Spleen (tissue), 11 donors: ENCODE data around the gene SMOC2. TPM values are rescaled to one million over a fixed set of nuclear protein-coding genes. Genes with fewer than 3 reads are reported as not detected.

Experiments
- DNase-seq: peaks from one replicate; pipeline ENCODE4 v3.0.0-alpha.2; 2020
- H3K27ac ChIP-seq, 8 donors: fragments of 200-600 bp; sonication (generic) in 7 of 8; 1 replicate in 4 of 8; 2 replicates in 4 of 8; pipeline versions ENCODE4 v1.5.0 to v1.8.0; 2016 to 2021; ENCODE audit warnings: inconsistent platforms in 4 of 8, mild to moderate bottlenecking in 4 of 8, moderate library complexity in 1 of 8
- H3K27me3 ChIP-seq, 7 donors: fragments of 200-600 bp; sonication (generic) in 6 of 7; replicated peaks in 1 of 7; 1 replicate in 4 of 7; 2 replicates in 3 of 7; pipeline versions ENCODE4 v1.5.0 to v1.8.0; 2016 to 2021; ENCODE audit warnings: inconsistent platforms in 3 of 7, mild to moderate bottlenecking in 1 of 7
- H3K36me3 ChIP-seq, 6 donors: fragments of 200-600 bp; sonication (generic) in 5 of 6; 1 replicate in 4 of 6; 2 replicates in 2 of 6; pipeline versions ENCODE4 v1.5.0 to v1.8.0; 2016 to 2021; ENCODE audit warnings: inconsistent platforms in 2 of 6
- H3K4me1 ChIP-seq, 6 donors: fragments of 200-600 bp; sonication (generic) in 5 of 6; 1 replicate in 3 of 6; 2 replicates in 3 of 6; pipeline versions ENCODE4 v1.5.0 to v1.8.0; 2016 to 2021; ENCODE audit warnings: inconsistent platforms in 3 of 6
- H3K4me3 ChIP-seq, 8 donors: fragments of 200-600 bp; sonication (generic) in 7 of 8; 1 replicate in 4 of 8; 2 replicates in 4 of 8; pipeline versions ENCODE4 v1.5.0 to v1.8.0; 2016 to 2021; ENCODE audit warnings: inconsistent platforms in 4 of 8, mild to moderate bottlenecking in 4 of 8, moderate library complexity in 2 of 8
- H3K9me3 ChIP-seq, 8 donors: fragments of 200-600 bp; sonication (generic) in 7 of 8; 1 replicate in 4 of 8; 2 replicates in 4 of 8; pipeline versions ENCODE4 v1.5.0 to v1.8.0; 2016 to 2021; ENCODE audit warnings: inconsistent platforms in 4 of 8
- CTCF ChIP-seq, 11 experiments: fragments of 200-600 bp in 7 of 11; fragments of 450-650 bp in 4 of 11; sonication (generic) in 4 of 11; IDR thresholded peaks in 8 of 11; conservative IDR thresholded peaks in 3 of 11; 1 replicate in 7 of 11; 2 replicates in 4 of 11; pipeline versions ENCODE4 v1.4.0 to v1.8.0; 2016 to 2021; ENCODE audit warnings: antibody characterized with exemption in 11 of 11, inconsistent platforms in 4 of 11, mild to moderate bottlenecking in 1 of 11
- POLR2A ChIP-seq, 3 donors: fragments of 450-650 bp; IDR thresholded peaks; one replicate each; pipeline ENCODE4 v1.5.1; 2017; ENCODE audit warnings: antibody characterized with exemption in 3 of 3, mild to moderate bottlenecking in 1 of 3
- POLR2AphosphoS5 ChIP-seq, 3 donors: sonication (generic); formaldehyde crosslinking; IDR thresholded peaks; one replicate each; pipeline ENCODE4 v1.5.1; 2017; ENCODE audit warnings: antibody characterized with exemption in 3 of 3
- WGBS, 5 donors: extraction: QIAGEN DNeasy Blood & Tissue Kit in 3 of 5; methylation state at CpG; one replicate each; pipeline versions ENCODE4 v1.1.5 to v1.1.7; 2013 to 2018; 5-methylcytosine and 5-hydroxymethylcytosine counted together
- intact Hi-C: fragments of 100-400 bp; cut with DNase I; formaldehyde crosslinking; loops from one replicate; pipeline ENCODE4 v1.15.0; 2023; ENCODE audit warnings: low total_unique reads
- polyA plus RNA-seq, 3 donors: library from polyadenylated mRNA; stranded (reverse); fragments of 200-250 nt; gene quantifications; one replicate each; pipeline ENCODE4 v1.2.1, GENCODE V29; 2013
- total RNA-seq, 7 donors: library from RNA; depleted of rRNA in 3 of 7; stranded (reverse); fragments of >200 nt in 3 of 7; fragmentation: NEBNext Ultra II Directional in 4 of 7; extraction: Animal tissue kit (Norgen Biotek cat#: 25700) in 4 of 7; gene quantifications; one replicate each; pipeline versions ENCODE4 v1.1.0 to v1.2.1, GENCODE V29; 2016 to 2021
- donor health status: healthy with polysubstance abuse.
- donor health status: DM: no; HTN: no; CAD: no; lungs with moderate emphysema.
- donor health status: DM: no; HTN: no; CAD: no.
- donor health status: Bipolar disorder and iron deficiency.
- donor health status: healthy.
- donor health status: DM: no; HTN: no; CAD: no.
- donor health status: DM: yes; HTN: yes; CAD: no.

SMOC2 gene
- total and polyA plus RNA-seq, 10 donors, result 0.94 to 7.6 (median 1.8) TPM

GRCh38 chr6:168403370-168404005 is 37.5 kb upstream of the SMOC2 start:
- no peaks in the 10 kb centered on the region for H3K36me3 ChIP-seq
- peak; percentile 34 for DNase-seq
- WGBS, 5 donors, result 80 to 92% (median 83%) methylated on average over 9 of the region's 9 CpGs

GRCh38 chr6:168404560-168404959 is 36.4 kb upstream of the SMOC2 start:
- no peak overlapping the region for H3K4me3 ChIP-seq
- H3K27ac ChIP-seq, result no peak overlapping the region
- H3K27me3 ChIP-seq, result no peaks in the 10 kb centered on the region
- TF ChIP-seq POLR2A (IDR thresholded peaks at IDR 0.05), result no peak
- TF ChIP-seq CTCF (IDR thresholded peaks at IDR 0.05 in 8 of 11, conservative IDR thresholded peaks at IDR 0.05 in 3 of 11), result no peak
- no peak for TF ChIP-seq POLR2AphosphoS5 (IDR thresholded peaks at IDR 0.05)
- peak; percentile 45 for DNase-seq
- peaks cover 0 to 5% (median 0%) of the 10 kb centered on the region in 8 donors for H3K9me3 ChIP-seq
- intact Hi-C loops, result no loop called here
- 60 to 83% (median 72%) methylated on average over 1 of the region's 1 CpG for WGBS, 5 donors
- no peaks in the 10 kb centered on the region for H3K4me1 ChIP-seq
- no peaks in the 10 kb centered on the region for H3K36me3 ChIP-seq

More at GRCh38 chr6:168403370-168404005, 37.5 kb upstream of the SMOC2 start:
- Histone ChIP-seq H3K9me3 (peaks cover 0 to 5% (median 0%) of the 10 kb centered on the region in 8 donors), H3K27me3 (no peaks in the 10 kb centered on the region), H3K4me3 (no peak overlapping the region), H3K27ac (no peak overlapping the region), H3K4me1 (no peaks in the 10 kb centered on the region)
- TF ChIP-seq POLR2A (IDR thresholded peaks at IDR 0.05) (no peak), CTCF (IDR thresholded peaks at IDR 0.05 in 8 of 11, conservative IDR thresholded peaks at IDR 0.05 in 3 of 11) (no peak), POLR2AphosphoS5 (IDR thresholded peaks at IDR 0.05) (no peak)
- intact Hi-C loops, result no loop called here

- TF ChIP-seq CTCF (IDR thresholded peaks at IDR 0.05 in 8 of 11, conservative IDR thresholded peaks at IDR 0.05 in 3 of 11) (no peak), POLR2A (IDR thresholded peaks at IDR 0.05) (no peak), POLR2AphosphoS5 (IDR thresholded peaks at IDR 0.05) (no peak)
- Histone ChIP-seq H3K4me1 (no peaks in the 10 kb centered on the region), H3K27me3 (no peaks in the 10 kb centered on the region), H3K4me3 (no peak overlapping the region), H3K27ac (no peak overlapping the region), H3K36me3 (no peaks in the 10 kb centered on the region), H3K9me3 (no peaks in the 10 kb centered on the region)
- 64 to 79% (median 73%) methylated on average over 8 of the region's 8 CpGs for WGBS, 5 donors
- intact Hi-C loops, result no loop called here
- no peak for DNase-seq
These were observed 33.1 kb upstream of the SMOC2 start for GRCh38 chr6:168407842-168408241.

GRCh38 chr6:168408504-168409136 is 32.4 kb upstream of the SMOC2 start:
- Histone ChIP-seq H3K9me3 (no peaks in the 10 kb centered on the region), H3K27ac (no peak overlapping the region), H3K4me1 (no peaks in the 10 kb centered on the region), H3K4me3 (no peak overlapping the region), H3K36me3 (no peaks in the 10 kb centered on the region), H3K27me3 (no peaks in the 10 kb centered on the region)
- 77 to 92% (median 83%) methylated on average over 13 of the region's 13 CpGs for WGBS, 5 donors
- DNase-seq, result no peak
- intact Hi-C loops, result no loop called here
- TF ChIP-seq CTCF (IDR thresholded peaks at IDR 0.05 in 8 of 11, conservative IDR thresholded peaks at IDR 0.05 in 3 of 11) (no peak), POLR2AphosphoS5 (IDR thresholded peaks at IDR 0.05) (no peak), POLR2A (IDR thresholded peaks at IDR 0.05) (no peak)
